COLO829 (cell line): Measurements from ENCODE around the gene GABPA.
"Not testable (repeated sequence)": the region's sequence is repeated elsewhere in the genome, so short reads cannot be mapped to it uniquely, and the experiment has no call there.

Source experiments
- DNase-seq: peaks from one replicate; pipeline ENCODE4 v3.0.0; 2012; ENCODE audit warnings: low spot score

GABPA gene

GRCh38 chr21:25734904-25735645, at the start of gene GABPA, which contains the start of gene ATP5PF:
TSS of gene GABPA (plus strand) at chr21:25734972. CDS start at chr21:25741599, 6,627 bp downstream.
TSS of gene ATP5PF (minus strand) at chr21:25734904. CDS start at chr21:25729794, 5,110 bp downstream.
- DNase-seq, result peak; percentile 85

DNA sequence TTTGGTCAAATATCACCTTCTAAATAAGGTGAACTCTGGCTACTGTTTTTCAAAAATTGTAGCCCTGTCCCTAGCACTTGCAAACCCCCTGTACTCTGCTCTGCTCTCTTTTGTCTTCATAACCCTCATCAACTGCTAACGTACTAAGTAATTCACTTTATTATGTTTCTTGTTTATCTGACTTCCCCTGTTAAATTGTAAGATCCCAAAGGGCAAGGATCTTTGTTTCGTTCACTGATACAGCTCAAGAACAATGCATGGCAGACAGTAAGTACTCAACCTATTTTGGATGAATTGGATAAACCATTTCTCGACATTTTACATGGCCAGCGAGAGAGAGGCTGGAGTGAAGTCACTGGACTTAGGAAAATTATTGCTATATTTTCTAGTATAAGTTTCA, 47.0 kb upstream of the GABPA start:
- no peak for DNase-seq

- DNase-seq, result no peak
Observed at GRCh38 chr21:25688275-25689155, 46.3 kb upstream of the GABPA start.

DNA sequence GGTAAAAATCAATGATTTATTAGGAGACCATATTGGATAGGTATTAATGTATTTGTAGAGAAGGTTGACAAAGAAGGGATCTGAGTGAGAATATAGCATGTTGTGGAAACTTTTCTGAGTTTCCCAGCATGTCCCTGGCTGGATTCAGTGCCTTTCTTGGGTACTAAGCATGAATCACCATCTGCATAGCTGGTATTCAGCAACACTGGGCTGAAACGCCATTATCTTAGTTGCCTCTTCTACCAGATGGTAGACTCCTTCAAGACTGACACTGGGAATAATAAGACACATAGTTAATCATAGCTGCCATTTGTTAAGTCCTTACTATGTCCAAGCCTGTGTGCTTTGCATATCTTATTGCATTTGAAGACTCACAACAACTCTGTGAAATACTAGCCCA, 45.5 kb upstream of the GABPA start:
- no peak for DNase-seq

- DNase-seq, result no peak
Observed at GRCh38 chr21:25691976-25692375, 42.8 kb upstream of the GABPA start.

- not testable (repeated sequence) for DNase-seq
Observed at GRCh38 chr21:25695461-25695860, 39.3 kb upstream of the GABPA start.

DNA sequence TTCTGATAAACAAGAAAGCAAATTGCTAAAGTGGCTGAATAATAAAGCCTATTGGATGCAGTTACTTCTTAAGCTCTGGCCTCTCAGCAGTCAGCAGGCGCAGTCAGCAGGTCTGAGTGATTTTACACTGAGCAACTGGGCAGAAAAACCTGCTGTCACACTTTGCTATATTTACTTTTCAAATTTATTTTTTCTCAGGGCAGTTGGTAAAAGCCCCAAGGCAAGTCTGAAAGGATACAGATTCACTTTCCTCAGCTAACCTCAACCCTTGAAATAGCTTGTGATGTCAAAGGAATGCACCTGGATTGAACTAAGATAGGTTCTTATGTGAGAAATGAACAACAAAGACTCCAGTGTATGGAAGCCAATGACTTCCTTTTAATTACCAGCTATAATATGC, 34.0 kb upstream of the GABPA start:
- DNase-seq, result no peak

- no peak for DNase-seq
Observed at GRCh38 chr21:25701529-25701928, 33.2 kb upstream of the GABPA start.

GRCh38 chr21:25708467-25709065, 26.2 kb upstream of the GABPA start:
- DNase-seq, result peak; percentile 40

- no peak for DNase-seq
Observed at GRCh38 chr21:25709684-25710265, 25.0 kb upstream of the GABPA start.

GRCh38 chr21:25710550-25710949, 24.2 kb upstream of the GABPA start:
- no peak for DNase-seq

DNA sequence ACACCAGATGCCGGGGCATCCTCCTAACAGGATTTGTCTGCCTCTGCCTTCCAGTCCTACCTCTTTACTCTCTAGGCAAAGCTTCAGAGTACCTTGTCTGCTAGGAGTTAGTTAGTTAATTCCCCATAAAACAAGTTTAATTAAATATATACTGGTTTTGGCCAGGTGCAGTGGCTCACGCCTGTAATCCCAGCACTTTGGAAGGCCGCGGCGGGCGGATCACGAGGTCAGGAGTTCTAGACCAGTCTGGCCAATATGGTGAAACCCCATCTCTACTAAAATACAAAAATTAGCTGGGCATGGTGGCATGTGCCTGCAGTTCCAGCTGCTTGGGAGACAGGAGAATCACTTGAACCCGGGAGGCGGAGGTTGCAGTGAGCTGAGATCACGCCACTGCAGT, 20.7 kb upstream of the GABPA start:
- not testable (repeated sequence) for DNase-seq

DNA sequence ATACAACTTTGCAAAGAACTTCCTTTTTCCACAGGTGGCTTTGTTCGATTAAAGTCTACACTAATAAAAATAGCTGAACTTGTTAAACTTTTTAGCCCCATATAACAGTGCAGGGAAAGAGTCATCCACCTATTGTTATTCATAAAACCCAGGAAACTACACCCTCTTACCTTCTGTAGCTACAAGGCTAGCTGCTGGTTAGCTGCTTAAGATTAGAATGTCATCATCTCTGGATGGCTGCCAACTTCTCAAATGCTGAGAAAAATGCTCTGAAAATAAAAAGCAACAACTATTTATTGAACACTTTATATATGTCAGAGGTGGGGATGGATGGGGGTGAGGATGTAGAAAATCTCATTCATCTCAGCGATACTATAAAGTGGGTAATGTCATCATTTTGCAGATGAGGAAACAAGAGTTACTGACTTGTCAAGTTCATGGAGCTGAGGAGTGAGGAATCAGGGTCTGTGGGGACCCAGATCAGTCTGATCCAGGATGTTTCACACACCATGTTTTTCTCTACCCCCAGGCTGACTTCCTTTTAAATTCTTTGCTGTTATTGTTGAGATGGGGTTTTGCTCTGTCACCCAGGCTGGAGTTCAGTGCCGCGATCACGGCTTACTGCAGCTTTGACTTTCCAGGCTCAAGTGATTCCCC, 17.2 kb upstream of the GABPA start:
- no peak for DNase-seq

DNA sequence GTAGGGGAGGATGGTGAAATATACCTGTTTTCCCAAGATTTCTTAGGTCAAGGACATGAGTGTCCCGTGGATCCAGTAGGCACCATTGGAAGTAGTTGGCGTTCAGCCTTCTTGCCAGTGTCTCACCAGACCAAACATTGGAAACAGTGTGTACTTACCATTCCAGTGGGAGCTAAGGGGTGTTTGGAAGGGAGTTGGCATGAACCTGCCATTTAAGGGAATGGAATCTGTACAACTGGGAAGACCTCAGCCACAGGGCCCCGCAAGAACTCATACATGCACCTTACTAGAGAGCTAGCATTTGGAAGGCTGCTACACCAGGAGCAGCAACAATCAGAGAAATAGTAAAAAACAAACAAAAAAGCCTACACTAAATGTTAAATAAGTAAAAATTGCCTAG, 12.8 kb upstream of the GABPA start:
- no peak for DNase-seq

DNA sequence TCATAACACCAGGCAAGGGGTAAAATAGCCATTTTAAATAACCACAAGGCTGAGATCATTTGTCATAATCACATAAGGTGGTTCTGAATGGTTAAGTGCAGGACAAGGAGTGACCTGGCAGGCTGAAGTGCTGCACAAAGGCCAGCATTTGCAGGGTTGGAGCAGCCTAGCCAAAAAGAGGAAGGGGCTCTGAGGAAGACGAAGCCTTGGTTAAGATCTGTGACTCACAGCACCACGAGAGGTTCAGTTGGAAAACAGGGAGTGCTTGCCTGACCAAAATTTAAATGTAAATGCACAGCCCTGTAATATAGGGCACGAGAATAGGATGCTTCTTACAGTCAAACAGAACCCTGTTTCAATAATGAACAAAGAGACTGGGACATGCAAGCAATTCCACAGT, 12.1 kb upstream of the GABPA start:
- DNase-seq, result no peak

- DNase-seq, result no peak
Observed at GRCh38 chr21:25732091-25732760, 2.5 kb upstream of the GABPA start.

DNA sequence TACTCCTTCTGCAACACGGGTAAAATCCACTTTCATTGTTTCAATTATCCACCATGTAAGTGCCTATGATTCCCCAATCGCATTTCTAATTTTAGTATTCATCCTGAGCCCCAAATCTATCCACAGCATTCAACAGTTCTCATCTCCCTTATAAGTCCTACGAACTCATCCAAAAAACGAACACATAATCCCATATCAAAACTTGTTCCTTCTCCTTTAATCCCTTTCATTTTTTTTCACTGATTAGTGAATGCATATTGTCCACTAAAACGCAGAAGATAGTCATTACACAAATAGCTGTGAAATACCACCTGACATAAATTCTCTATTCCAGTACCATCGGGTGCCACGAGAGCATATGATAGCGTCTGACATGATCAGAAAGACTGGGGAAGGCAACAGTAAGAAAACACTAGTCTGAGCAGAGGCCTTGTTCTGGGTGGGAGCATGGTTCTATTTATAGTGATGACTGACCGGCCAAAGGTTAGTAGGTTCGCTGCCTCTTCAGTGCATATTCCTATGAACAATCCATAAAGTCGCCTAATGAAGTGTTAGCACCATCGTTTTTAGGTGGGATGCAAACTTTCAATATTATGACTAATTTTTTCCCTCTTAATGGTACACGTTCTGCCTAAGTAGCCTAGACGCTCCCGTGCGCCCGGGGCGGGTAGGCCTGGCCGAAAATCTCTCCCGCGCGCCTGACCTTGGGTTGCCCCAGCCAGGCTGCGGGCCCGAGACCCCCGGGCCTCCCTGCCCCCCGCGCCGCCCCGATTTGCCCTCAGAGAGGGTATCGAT, 716 bp upstream of the GABPA start:
- no peak for DNase-seq

- no peak for DNase-seq
Observed at GRCh38 chr21:25734654-25734903, 193 bp upstream of the GABPA start.

DNA sequence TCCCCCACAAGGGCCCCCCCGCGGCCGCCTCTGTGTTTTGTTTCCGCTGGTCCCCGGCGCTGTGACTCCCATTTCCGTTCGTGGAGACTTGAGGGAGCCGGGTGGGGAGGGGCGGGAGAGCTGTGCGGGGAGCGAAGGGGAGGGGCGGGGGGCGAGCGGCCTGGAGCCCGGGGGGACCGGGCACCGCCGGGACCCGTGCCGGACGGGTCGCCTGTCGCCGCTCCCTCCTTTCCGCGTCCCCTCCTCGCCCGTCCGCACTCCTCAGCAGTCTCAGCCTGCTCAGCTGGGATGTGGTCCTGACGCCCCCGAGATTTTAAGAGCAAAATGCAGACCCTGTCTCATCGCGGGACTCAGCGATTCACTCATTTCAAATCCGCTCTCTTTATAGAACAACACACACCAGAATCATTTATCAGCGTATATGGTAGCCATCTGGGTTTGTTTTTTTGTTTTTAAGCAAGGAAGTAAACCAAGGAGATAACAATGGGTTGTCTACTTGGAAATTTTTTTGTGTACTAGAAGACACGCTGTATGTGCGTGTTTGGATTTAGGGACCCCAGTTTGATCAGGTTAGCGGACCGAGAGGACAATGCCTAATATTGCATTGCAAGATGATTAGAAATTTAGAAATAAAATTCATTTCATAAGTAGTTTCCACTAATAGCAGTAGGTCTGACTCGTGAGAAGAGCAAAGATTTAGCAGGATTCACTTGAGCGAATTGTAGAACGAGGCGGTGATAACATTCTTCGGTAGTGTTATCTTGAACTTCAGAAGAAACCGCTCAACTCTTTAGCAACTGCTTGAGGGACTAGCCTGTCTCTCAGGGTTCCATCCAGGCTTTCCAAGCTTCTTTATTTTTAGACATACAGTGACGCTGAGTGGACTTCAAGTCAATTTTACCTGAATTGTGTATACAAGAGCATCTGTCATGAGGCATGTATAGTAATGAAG, 1.1 kb downstream of the GABPA start:
- DNase-seq, result peak; percentile 15

DNA sequence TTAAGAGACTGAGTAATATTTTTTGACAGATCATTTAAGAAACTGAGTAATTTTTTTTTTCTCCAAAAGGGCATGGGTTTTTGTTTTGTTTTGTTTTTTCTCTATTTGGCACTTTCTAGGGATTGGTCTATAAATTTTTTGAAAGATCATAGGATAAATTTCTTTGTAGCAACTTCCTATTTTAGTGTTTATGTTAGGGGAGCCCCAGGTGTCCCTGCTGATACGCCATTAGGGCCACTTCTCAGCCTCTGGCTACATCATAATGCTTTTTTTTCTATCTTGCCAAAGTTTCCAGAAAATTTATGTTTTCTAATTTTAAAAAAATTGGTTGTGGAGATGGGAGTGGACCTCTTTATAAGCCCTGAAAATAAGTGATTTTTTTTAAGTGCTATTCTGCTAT, 2.6 kb downstream of the GABPA start:
- no peak for DNase-seq
